Caco-2 (cell line): ENCODE data around the gene SLC19A1. TPM values are rescaled to one million over a fixed set of nuclear protein-coding genes. Genes with fewer than 3 reads are reported as not detected.
A peak's percentile ranks its signal among the peaks of the same experiment; 100 is the strongest.

ENCODE experiments used
- BruUV-seq: library from RNA; stranded (reverse); fragments of 400-500 nt; replicated peaks from 2 replicates; lab custom pipeline; 2021; lab: Mats Ljungman, UMichigan
- CTCF ChIA-PET: fragments of 300-600 bp; sonication (Branson Sonifier 250); formaldehyde crosslinking; loops from one replicate; lab custom pipeline; 2022; ENCODE audit warnings: antibody characterized with exemption; lab: Charles Lee
- POLR2A ChIA-PET: fragments of 300-600 bp; sonication (Branson Sonifier 250); formaldehyde crosslinking; loops from one replicate; lab custom pipeline; 2022; ENCODE audit warnings: antibody characterized with exemption; lab: Charles Lee
- DNase-seq, 2 experiments: peaks; one replicate each; pipeline versions ENCODE4 v3.0.0 to v3.0.0-alpha.2; 2020 to 2022
- H3K27me3 ChIP-seq: replicated peaks from 2 replicates; pipeline ENCODE4 v1.6.0; 2011; ENCODE audit warnings: low read length; ENCODE audit not compliant: control insufficient read depth, insufficient read depth
- H3K36me3 ChIP-seq: 2 replicates; pipeline ENCODE4 v1.5.1; 2011; ENCODE audit warnings: low read length; ENCODE audit not compliant: control insufficient read depth, insufficient read depth
- H3K4me1 ChIP-seq: fragments of 250-450 bp; sonication (Bioruptor Pico); 2 replicates; pipeline ENCODE4 v1.5.1; 2020; ENCODE audit warnings: mild to moderate bottlenecking
- H3K4me3 ChIP-seq: 2 replicates; pipeline ENCODE4 v1.5.1; 2011; ENCODE audit warnings: low read depth, mild to moderate bottlenecking, control low read depth, low read length
- H3K9me3 ChIP-seq: fragments of 250-450 bp; sonication (Bioruptor Pico); 2 replicates; pipeline ENCODE4 v1.5.1; 2020; ENCODE audit warnings: mild to moderate bottlenecking, moderate library complexity
- H3K27ac Mint-ChIP-seq: one replicate; pipeline ENCODE4 v1.8.0; 2022; ENCODE audit warnings: mixed read lengths; ENCODE audit not compliant: unreplicated experiment
- H3K27me3 Mint-ChIP-seq: one replicate; pipeline ENCODE4 v1.8.0; 2022; ENCODE audit warnings: mixed read lengths; ENCODE audit not compliant: insufficient read depth, unreplicated experiment
- H3K36me3 Mint-ChIP-seq: one replicate; pipeline ENCODE4 v1.8.0; 2022; ENCODE audit warnings: mild to moderate bottlenecking, mixed read lengths; ENCODE audit not compliant: insufficient read depth, unreplicated experiment
- H3K4me1 Mint-ChIP-seq: one replicate; pipeline ENCODE4 v1.8.0; 2022; ENCODE audit warnings: low read depth, mixed read lengths; ENCODE audit not compliant: unreplicated experiment
- H3K4me3 Mint-ChIP-seq: one replicate; pipeline ENCODE4 v1.8.0; 2022; ENCODE audit warnings: mild to moderate bottlenecking, moderate library complexity, mixed read lengths; ENCODE audit not compliant: unreplicated experiment
- H3K9me3 Mint-ChIP-seq: one replicate; pipeline ENCODE4 v1.8.0; 2022; ENCODE audit warnings: mixed read lengths; ENCODE audit not compliant: unreplicated experiment
- CTCF ChIP-seq, 2 experiments: fragments of 200-600 bp in 1 of 2; IDR thresholded peaks; 1 replicate in 1 of 2; 2 replicates in 1 of 2; pipeline versions ENCODE4 v1.5.1 to v1.8.0; 2011 to 2022; ENCODE audit warnings: antibody characterized with exemption in 1 of 2, control low read depth in 1 of 2, inconsistent platforms in 1 of 2, low read depth in 1 of 2, low read length in 1 of 2, mild to moderate bottlenecking in 1 of 2, moderate library complexity in 1 of 2; ENCODE audit not compliant: insufficient read depth in 1 of 2, severe bottlenecking in 1 of 2, unreplicated experiment in 1 of 2
- intact Hi-C: fragments of 100-400 bp; cut with micrococcal nuclease; formaldehyde crosslinking; loops from one replicate; pipeline ENCODE4 v1.10.0; 2022; ENCODE audit not compliant: unreplicated experiment
- total RNA-seq: library from RNA; stranded (reverse); gene quantifications from 2 replicates; pipeline ENCODE4 v1.2.3, GENCODE V29; 2022

The SLC19A1 gene
- total RNA-seq, 1 experiment from 2014 or later: 45.4 TPM

- Histone ChIP-seq H3K9me3 (no peaks in the 10 kb centered on the region), H3K4me3 (no peak overlapping the region), H3K4me1 (peaks cover 40% of the 10 kb centered on the region), H3K36me3 (peaks cover 3% of the 10 kb centered on the region), H3K27me3 (no peaks in the 10 kb centered on the region)
- no peaks in the 10 kb centered on the region for H3K9me3 Mint-ChIP-seq
- DNase-seq: no peak
- ChIA-PET CTCF (interaction anchor here (1.3 to 1.4 kb wide), 2 partner anchors 13 to 116 kb away, joined by 3 read pairs; no protein-coding TSS in a partner anchor), POLR2A (interaction anchor here (1.5 kb wide), 1 partner anchor 143 kb away, joined by 5 read pairs; no protein-coding TSS in a partner anchor)
- H3K36me3 Mint-ChIP-seq: peaks cover 58% of the 10 kb centered on the region
- H3K27ac Mint-ChIP-seq: peak overlapping the region; percentile 86
- no peak for TF ChIP-seq CTCF (IDR thresholded peaks at IDR 0.05; ENCODE audit: insufficient read depth in 1 of 2, low read depth in 1 of 2, low read length in 1 of 2, severe bottlenecking in 1 of 2, unreplicated experiment in 1 of 2)
- no peak overlapping the region for H3K4me3 Mint-ChIP-seq
- H3K27me3 Mint-ChIP-seq: no peaks in the 10 kb centered on the region
- H3K4me1 Mint-ChIP-seq: peaks cover 38% of the 10 kb centered on the region
- intact Hi-C loops: no loop called here
- no TSS peak for BruUV-seq
These were observed 69.5 kb downstream of the SLC19A1 start for GRCh38 chr21:45472445-45473365.

- peak overlapping the region; percentile 12; the same call in 1 of the 2 replicates for H3K4me3 ChIP-seq
- Mint-ChIP-seq H3K27ac (peak overlapping the region; percentile 86), H3K9me3 (no peaks in the 10 kb centered on the region), H3K4me1 (peaks cover 36% of the 10 kb centered on the region), H3K4me3 (peak overlapping the region; percentile 66), H3K27me3 (no peaks in the 10 kb centered on the region), H3K36me3 (peaks cover 55% of the 10 kb centered on the region)
- H3K4me1 ChIP-seq: peaks cover 40% of the 10 kb centered on the region
- H3K36me3 ChIP-seq: peaks cover 3% of the 10 kb centered on the region
- no peaks in the 10 kb centered on the region for H3K27me3 ChIP-seq
- TF ChIP-seq CTCF (IDR thresholded peaks at IDR 0.05; ENCODE audit: insufficient read depth in 1 of 2, low read depth in 1 of 2, low read length in 1 of 2, severe bottlenecking in 1 of 2, unreplicated experiment in 1 of 2): peak in 1 of 2 experiments; percentile 14
- ChIA-PET POLR2A (interaction anchor here (0.6 to 1.5 kb wide), 5 partner anchors 10 to 302 kb away, joined by 3 to 5 read pairs (median 3); partner anchors contain the start of gene POFUT2), CTCF (interaction anchor here (0.6 to 1.4 kb wide), 8 partner anchors 12 to 179 kb away, joined by 3 to 8 read pairs (median 3); no protein-coding TSS in a partner anchor)
- H3K9me3 ChIP-seq: no peaks in the 10 kb centered on the region
- peak; percentile 72 to 78 for DNase-seq
- intact Hi-C loops: no loop called here
- BruUV-seq: no TSS peak
These were observed 70.6 kb downstream of the SLC19A1 start for GRCh38 chr21:45471525-45472221.
